KMS-11 (cell line): ENCODE data around the gene RNF150.
"Not testable (repeated sequence)": the region's sequence is repeated elsewhere in the genome, so short reads cannot be mapped to it uniquely, and the experiment has no call there.

Source experiments
- H2AFZ ChIP-seq: fragments of 200-600 bp; sonication (generic); 2 replicates; pipeline ENCODE4 v1.6.1; 2016; ENCODE audit warnings: antibody characterized with exemption, mixed run types, low read depth
- H3K27ac ChIP-seq: fragments of 200-600 bp; sonication (generic); 2 replicates; pipeline ENCODE4 v1.6.1; 2016; ENCODE audit warnings: mild to moderate bottlenecking, mixed run types
- H3K27me3 ChIP-seq: fragments of 200-600 bp; sonication (generic); 2 replicates; pipeline ENCODE4 v1.6.1; 2017; ENCODE audit warnings: mild to moderate bottlenecking, low read depth, mixed run types, moderate library complexity; ENCODE audit not compliant: insufficient read depth
- H3K36me3 ChIP-seq: fragments of 200-600 bp; sonication (generic); 2 replicates; pipeline ENCODE4 v1.6.1; 2017; ENCODE audit warnings: mild to moderate bottlenecking, mixed run types; ENCODE audit not compliant: insufficient read depth
- H3K4me1 ChIP-seq: fragments of 200-600 bp; sonication (generic); 2 replicates; pipeline ENCODE4 v1.6.1; 2016; ENCODE audit warnings: mild to moderate bottlenecking, low read depth, mixed run types; ENCODE audit not compliant: poor library complexity, severe bottlenecking
- H3K4me2 ChIP-seq: fragments of 200-600 bp; sonication (generic); 2 replicates; pipeline ENCODE4 v1.7.0; 2016; ENCODE audit warnings: mild to moderate bottlenecking, mixed run types
- H3K4me3 ChIP-seq: fragments of 200-600 bp; sonication (generic); IDR thresholded peaks from 2 replicates; pipeline ENCODE4 v1.6.1; 2017; ENCODE audit warnings: low read depth, low read length, mixed read lengths; ENCODE audit not compliant: insufficient read depth
- H3K79me2 ChIP-seq: fragments of 200-600 bp; sonication (generic); 2 replicates; pipeline ENCODE4 v1.6.1; 2016; ENCODE audit warnings: low read depth, mixed run types; ENCODE audit not compliant: insufficient read depth
- H3K9ac ChIP-seq: fragments of 200-600 bp; sonication (generic); 2 replicates; pipeline ENCODE4 v1.6.1; 2016; ENCODE audit warnings: mild to moderate bottlenecking, mixed run types
- H4K20me1 ChIP-seq: fragments of 200-600 bp; sonication (generic); 2 replicates; pipeline ENCODE4 v1.6.1; 2016; ENCODE audit warnings: mild to moderate bottlenecking, mixed run types; ENCODE audit not compliant: insufficient read depth
- TF ChIP-seq, protein P1 (sequence below): fragments of 200-600 bp; sonication (generic); conservative IDR thresholded peaks from 2 replicates; pipeline ENCODE4 v1.6.1; 2017; ENCODE audit warnings: low read depth, mild to moderate bottlenecking, antibody characterized with exemption, low read length, moderate library complexity, mixed read lengths

RNF150 gene

DNA sequence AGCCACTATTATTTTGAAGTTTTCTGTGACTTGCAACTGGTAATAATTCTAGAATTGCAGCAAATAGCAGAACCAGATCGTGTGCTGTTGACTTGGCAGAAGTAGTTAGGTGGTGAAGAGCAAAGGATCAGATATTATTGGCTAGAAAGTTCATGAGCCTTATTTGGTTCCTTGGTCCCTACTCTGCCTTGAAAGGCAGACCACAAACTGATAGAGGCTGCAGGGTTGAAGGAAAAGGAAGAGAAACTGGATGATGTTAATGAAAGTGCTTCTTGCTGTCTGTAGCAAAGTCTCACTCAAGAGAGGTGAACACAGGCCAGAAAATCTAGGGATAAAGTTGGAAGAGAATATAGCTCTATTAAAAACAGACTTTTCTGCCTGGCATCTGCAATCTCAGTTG, 41.2 kb upstream of the RNF150 start:
- Histone ChIP-seq H3K4me3 (no peak overlapping the region), H3K27ac (no peak overlapping the region)
- TF ChIP-seq, protein P1, sequence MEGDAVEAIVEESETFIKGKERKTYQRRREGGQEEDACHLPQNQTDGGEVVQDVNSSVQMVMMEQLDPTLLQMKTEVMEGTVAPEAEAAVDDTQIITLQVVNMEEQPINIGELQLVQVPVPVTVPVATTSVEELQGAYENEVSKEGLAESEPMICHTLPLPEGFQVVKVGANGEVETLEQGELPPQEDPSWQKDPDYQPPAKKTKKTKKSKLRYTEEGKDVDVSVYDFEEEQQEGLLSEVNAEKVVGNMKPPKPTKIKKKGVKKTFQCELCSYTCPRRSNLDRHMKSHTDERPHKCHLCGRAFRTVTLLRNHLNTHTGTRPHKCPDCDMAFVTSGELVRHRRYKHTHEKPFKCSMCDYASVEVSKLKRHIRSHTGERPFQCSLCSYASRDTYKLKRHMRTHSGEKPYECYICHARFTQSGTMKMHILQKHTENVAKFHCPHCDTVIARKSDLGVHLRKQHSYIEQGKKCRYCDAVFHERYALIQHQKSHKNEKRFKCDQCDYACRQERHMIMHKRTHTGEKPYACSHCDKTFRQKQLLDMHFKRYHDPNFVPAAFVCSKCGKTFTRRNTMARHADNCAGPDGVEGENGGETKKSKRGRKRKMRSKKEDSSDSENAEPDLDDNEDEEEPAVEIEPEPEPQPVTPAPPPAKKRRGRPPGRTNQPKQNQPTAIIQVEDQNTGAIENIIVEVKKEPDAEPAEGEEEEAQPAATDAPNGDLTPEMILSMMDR, result no peak

GRCh38 chr4:141170671-141171070, 37.4 kb upstream of the RNF150 start:
- H3K36me3 ChIP-seq, result no peaks in the 10 kb centered on the region
- H3K4me1 ChIP-seq, result no peaks in the 10 kb centered on the region
- H3K9ac ChIP-seq, result no peak overlapping the region
- no peaks in the 10 kb centered on the region for H3K27me3 ChIP-seq
- TF ChIP-seq, protein P1, result no peak
- H2AFZ ChIP-seq, result no peak overlapping the region
- no peaks in the 10 kb centered on the region for H3K79me2 ChIP-seq
- H4K20me1 ChIP-seq, result no peaks in the 10 kb centered on the region
- H3K4me2 ChIP-seq, result no peak overlapping the region
- H3K4me3 ChIP-seq, result no peak overlapping the region
- no peak overlapping the region for H3K27ac ChIP-seq

More for the DNA sequence above, 41.2 kb upstream of the RNF150 start:
- Histone ChIP-seq H3K4me2 (no peak overlapping the region), H2AFZ (no peak overlapping the region), H3K79me2 (no peaks in the 10 kb centered on the region), H3K9ac (no peak overlapping the region), H3K4me1 (no peaks in the 10 kb centered on the region), H3K27me3 (no peaks in the 10 kb centered on the region), H3K36me3 (no peaks in the 10 kb centered on the region), H4K20me1 (no peaks in the 10 kb centered on the region)

GRCh38 chr4:141169391-141169790, 36.1 kb upstream of the RNF150 start:
- H3K27me3 ChIP-seq, result no peaks in the 10 kb centered on the region
- H3K79me2 ChIP-seq, result no peaks in the 10 kb centered on the region
- TF ChIP-seq, protein P1, result no peak
- no peak overlapping the region for H2AFZ ChIP-seq
- no peak overlapping the region for H3K27ac ChIP-seq
- H3K36me3 ChIP-seq, result no peaks in the 10 kb centered on the region
- no peak overlapping the region for H3K9ac ChIP-seq
- no peak overlapping the region for H3K4me2 ChIP-seq
- no peak overlapping the region for H3K4me3 ChIP-seq
- H4K20me1 ChIP-seq, result no peaks in the 10 kb centered on the region
- H3K4me1 ChIP-seq, result no peaks in the 10 kb centered on the region

DNA sequence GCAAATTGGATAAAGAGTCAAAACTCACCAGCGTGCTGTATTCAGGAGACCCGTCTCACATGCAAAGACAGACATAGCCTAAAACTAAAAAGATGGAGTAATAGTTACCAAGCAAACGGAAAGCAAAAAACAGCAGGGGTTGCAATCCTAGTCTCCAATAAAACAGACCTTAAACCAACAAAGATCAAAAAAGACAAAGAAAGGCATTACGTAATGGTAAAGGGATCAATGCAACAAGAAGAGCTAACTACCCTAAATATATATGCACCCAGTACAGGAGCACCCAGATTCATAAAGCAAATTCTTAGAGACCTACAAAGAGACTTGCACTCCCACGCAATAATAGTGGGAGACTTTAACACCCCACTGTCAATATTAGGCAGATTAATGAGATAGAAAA, 31.7 kb upstream of the RNF150 start:
- not testable (repeated sequence) for H3K79me2 ChIP-seq, H3K36me3 ChIP-seq, H3K27me3 ChIP-seq, H3K4me3 ChIP-seq, H3K27ac ChIP-seq, H2AFZ ChIP-seq, H4K20me1 ChIP-seq, H3K9ac ChIP-seq, H3K4me1 ChIP-seq, H3K4me2 ChIP-seq

GRCh38 chr4:141159027-141159426, 25.8 kb upstream of the RNF150 start:
- H2AFZ ChIP-seq, result no peak overlapping the region
- H3K4me1 ChIP-seq, result no peaks in the 10 kb centered on the region
- no peak overlapping the region for H3K4me2 ChIP-seq
- H3K4me3 ChIP-seq, result no peak overlapping the region
- TF ChIP-seq, protein P1, result no peak
- H3K36me3 ChIP-seq, result no peaks in the 10 kb centered on the region
- no peaks in the 10 kb centered on the region for H3K79me2 ChIP-seq
- no peak overlapping the region for H3K27ac ChIP-seq
- H3K27me3 ChIP-seq, result no peaks in the 10 kb centered on the region
- H3K9ac ChIP-seq, result no peak overlapping the region
- no peaks in the 10 kb centered on the region for H4K20me1 ChIP-seq
